Measurements from ENCODE around the gene CDK4.

DNA sequence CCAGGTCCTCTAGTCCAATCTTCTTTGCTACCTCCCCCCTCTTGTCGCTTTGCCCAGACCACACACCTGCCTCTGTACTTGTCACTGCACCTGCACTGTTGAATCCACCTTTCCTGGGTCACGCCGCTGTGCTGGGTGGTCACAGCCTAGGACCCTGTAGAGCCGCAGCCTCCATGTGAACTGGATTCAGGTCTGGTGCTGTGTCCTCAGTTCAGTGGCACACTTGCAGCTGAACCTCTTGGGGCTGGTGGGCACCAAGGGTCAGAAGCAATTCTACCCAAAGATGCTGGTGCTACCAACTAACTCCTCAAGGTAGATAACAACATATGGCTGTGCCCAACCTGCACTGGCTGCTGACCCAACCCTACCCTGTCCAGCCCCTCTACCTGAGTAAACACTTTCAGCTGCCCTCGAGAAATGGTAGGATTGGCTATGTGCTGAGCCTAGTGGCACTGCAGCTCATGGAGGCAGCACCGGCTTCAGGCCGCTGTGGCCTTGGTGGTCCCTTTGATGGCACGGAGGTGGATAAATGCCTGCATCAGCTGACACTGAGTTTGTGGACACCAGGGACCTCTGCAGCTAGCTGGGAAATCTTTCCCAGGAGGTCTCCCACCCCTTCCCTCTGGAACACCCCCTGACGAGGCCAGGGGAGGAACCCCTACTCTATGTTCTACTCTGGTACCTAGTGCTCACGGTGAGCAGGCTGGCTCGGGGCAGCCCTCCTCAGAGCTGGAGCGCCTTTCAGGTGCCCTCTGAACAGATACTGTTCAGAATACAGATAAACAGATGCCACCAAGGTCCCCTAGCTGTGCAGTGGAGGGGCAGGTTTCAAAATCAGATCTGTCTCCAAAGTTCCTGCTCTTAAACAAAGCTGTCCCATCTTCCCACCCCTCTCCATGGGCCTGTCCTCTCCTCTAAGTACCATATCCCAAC, 27.8 kb downstream of the CDK4 start:
- no peak for TF ChIP-seq POLR2A (IDR thresholded peaks at IDR 0.05; ENCODE audit: low read depth, low read length)
- TF ChIP-seq POLR2AphosphoS5 (IDR thresholded peaks at IDR 0.05; ENCODE audit: low read depth, low read length) = no peak
